Caco-2 (cell line): ENCODE measurements around the gene FAM111A. TPM values are rescaled to one million over a fixed set of nuclear protein-coding genes. Genes with fewer than 3 reads are reported as not detected.

ENCODE experiments used
- BruUV-seq: library from RNA; stranded (reverse); fragments of 400-500 nt; replicated peaks from 2 replicates; lab custom pipeline; 2021; lab: Mats Ljungman, UMichigan
- CTCF ChIA-PET: fragments of 300-600 bp; sonication (Branson Sonifier 250); formaldehyde crosslinking; loops from one replicate; lab custom pipeline; 2022; ENCODE audit warnings: antibody characterized with exemption; lab: Charles Lee
- POLR2A ChIA-PET: fragments of 300-600 bp; sonication (Branson Sonifier 250); formaldehyde crosslinking; loops from one replicate; lab custom pipeline; 2022; ENCODE audit warnings: antibody characterized with exemption; lab: Charles Lee
- DNase-seq, 2 experiments: peaks; one replicate each; pipeline versions ENCODE4 v3.0.0 to v3.0.0-alpha.2; 2020 to 2022
- H3K27me3 ChIP-seq: replicated peaks from 2 replicates; pipeline ENCODE4 v1.6.0; 2011; ENCODE audit warnings: low read length; ENCODE audit not compliant: control insufficient read depth, insufficient read depth
- H3K36me3 ChIP-seq: 2 replicates; pipeline ENCODE4 v1.5.1; 2011; ENCODE audit warnings: low read length; ENCODE audit not compliant: control insufficient read depth, insufficient read depth
- H3K4me1 ChIP-seq: fragments of 250-450 bp; sonication (Bioruptor Pico); 2 replicates; pipeline ENCODE4 v1.5.1; 2020; ENCODE audit warnings: mild to moderate bottlenecking
- H3K4me3 ChIP-seq: 2 replicates; pipeline ENCODE4 v1.5.1; 2011; ENCODE audit warnings: low read depth, mild to moderate bottlenecking, control low read depth, low read length
- H3K9me3 ChIP-seq: fragments of 250-450 bp; sonication (Bioruptor Pico); 2 replicates; pipeline ENCODE4 v1.5.1; 2020; ENCODE audit warnings: mild to moderate bottlenecking, moderate library complexity
- H3K27ac Mint-ChIP-seq: one replicate; pipeline ENCODE4 v1.8.0; 2022; ENCODE audit warnings: mixed read lengths; ENCODE audit not compliant: unreplicated experiment
- H3K27me3 Mint-ChIP-seq: one replicate; pipeline ENCODE4 v1.8.0; 2022; ENCODE audit warnings: mixed read lengths; ENCODE audit not compliant: insufficient read depth, unreplicated experiment
- H3K36me3 Mint-ChIP-seq: one replicate; pipeline ENCODE4 v1.8.0; 2022; ENCODE audit warnings: mild to moderate bottlenecking, mixed read lengths; ENCODE audit not compliant: insufficient read depth, unreplicated experiment
- H3K4me1 Mint-ChIP-seq: one replicate; pipeline ENCODE4 v1.8.0; 2022; ENCODE audit warnings: low read depth, mixed read lengths; ENCODE audit not compliant: unreplicated experiment
- H3K4me3 Mint-ChIP-seq: one replicate; pipeline ENCODE4 v1.8.0; 2022; ENCODE audit warnings: mild to moderate bottlenecking, moderate library complexity, mixed read lengths; ENCODE audit not compliant: unreplicated experiment
- H3K9me3 Mint-ChIP-seq: one replicate; pipeline ENCODE4 v1.8.0; 2022; ENCODE audit warnings: mixed read lengths; ENCODE audit not compliant: unreplicated experiment
- CTCF ChIP-seq, 2 experiments: fragments of 200-600 bp in 1 of 2; IDR thresholded peaks; 1 replicate in 1 of 2; 2 replicates in 1 of 2; pipeline versions ENCODE4 v1.5.1 to v1.8.0; 2011 to 2022; ENCODE audit warnings: antibody characterized with exemption in 1 of 2, control low read depth in 1 of 2, inconsistent platforms in 1 of 2, low read depth in 1 of 2, low read length in 1 of 2, mild to moderate bottlenecking in 1 of 2, moderate library complexity in 1 of 2; ENCODE audit not compliant: insufficient read depth in 1 of 2, severe bottlenecking in 1 of 2, unreplicated experiment in 1 of 2
- intact Hi-C: fragments of 100-400 bp; cut with micrococcal nuclease; formaldehyde crosslinking; loops from one replicate; pipeline ENCODE4 v1.10.0; 2022; ENCODE audit not compliant: unreplicated experiment
- total RNA-seq: library from RNA; stranded (reverse); gene quantifications from 2 replicates; pipeline ENCODE4 v1.2.3, GENCODE V29; 2022

The FAM111A gene
- total RNA-seq, 1 experiment from 2014 or later = 78.8 TPM

- intact Hi-C loops = no loop called here
- H3K4me1 ChIP-seq = 0 out of 2 replicates have a peak, but pooled peaks cover 7% of the 10 kb centered on the region
- H3K4me1 Mint-ChIP-seq = peaks cover 23% of the 10 kb centered on the region
- no peak overlapping the region for H3K4me3 Mint-ChIP-seq
- POLR2A ChIA-PET = no interaction called here
- DNase-seq = no peak
- H3K4me3 ChIP-seq = no peak overlapping the region
- no peaks in the 10 kb centered on the region for H3K27me3 Mint-ChIP-seq
- no TSS peak for BruUV-seq
- H3K9me3 Mint-ChIP-seq = peaks cover 10% of the 10 kb centered on the region
- H3K36me3 Mint-ChIP-seq = peaks cover 99% of the 10 kb centered on the region
- TF ChIP-seq CTCF (IDR thresholded peaks at IDR 0.05; ENCODE audit: insufficient read depth in 1 of 2, low read depth in 1 of 2, low read length in 1 of 2, severe bottlenecking in 1 of 2, unreplicated experiment in 1 of 2) = no peak
- H3K27ac Mint-ChIP-seq = no peak overlapping the region
- H3K27me3 ChIP-seq = no peaks in the 10 kb centered on the region
- peaks cover 11% of the 10 kb centered on the region for H3K36me3 ChIP-seq
- CTCF ChIA-PET = no interaction called here
- no peaks in the 10 kb centered on the region for H3K9me3 ChIP-seq
Observed at GRCh38 chr11:59195586-59195985, 52.9 kb downstream of the FAM111A start.

- intact Hi-C loops = no loop called here
- Mint-ChIP-seq H3K9me3 (peaks cover 10% of the 10 kb centered on the region), H3K27ac (no peak overlapping the region), H3K36me3 (peaks cover 99% of the 10 kb centered on the region), H3K4me3 (no peak overlapping the region), H3K4me1 (peaks cover 23% of the 10 kb centered on the region), H3K27me3 (no peaks in the 10 kb centered on the region)
- ChIA-PET CTCF (no interaction called here), POLR2A (no interaction called here)
- Histone ChIP-seq H3K36me3 (peaks cover 15% of the 10 kb centered on the region), H3K4me1 (peaks cover 6% of the 10 kb centered on the region), H3K9me3 (no peaks in the 10 kb centered on the region), H3K27me3 (no peaks in the 10 kb centered on the region), H3K4me3 (no peak overlapping the region)
- BruUV-seq = no TSS peak
- no peak for TF ChIP-seq CTCF (IDR thresholded peaks at IDR 0.05; ENCODE audit: insufficient read depth in 1 of 2, low read depth in 1 of 2, low read length in 1 of 2, severe bottlenecking in 1 of 2, unreplicated experiment in 1 of 2)
- DNase-seq = no peak
Observed at GRCh38 chr11:59196777-59197176, 54.1 kb downstream of the FAM111A start.

- Mint-ChIP-seq H3K27me3 (no peaks in the 10 kb centered on the region), H3K4me3 (no peak overlapping the region), H3K9me3 (peaks cover 10% of the 10 kb centered on the region), H3K27ac (peak overlapping the region; percentile 36), H3K36me3 (peaks cover 97% of the 10 kb centered on the region), H3K4me1 (peaks cover 27% of the 10 kb centered on the region)
- DNase-seq = no peak
- H3K27me3 ChIP-seq = no peaks in the 10 kb centered on the region
- ChIA-PET CTCF (interaction anchor here (1.2 to 2.3 kb wide), 4 partner anchors 8 to 140 kb away, joined by 3 to 13 read pairs (median 7); partner anchors contain the start of gene DTX4), POLR2A (no interaction called here)
- no peak overlapping the region for H3K4me3 ChIP-seq
- H3K36me3 ChIP-seq = peaks cover 17% of the 10 kb centered on the region
- intact Hi-C loops = no loop called here
- peaks cover 6% of the 10 kb centered on the region for H3K4me1 ChIP-seq
- BruUV-seq = no TSS peak
- no peak for TF ChIP-seq CTCF (IDR thresholded peaks at IDR 0.05; ENCODE audit: insufficient read depth in 1 of 2, low read depth in 1 of 2, low read length in 1 of 2, severe bottlenecking in 1 of 2, unreplicated experiment in 1 of 2)
- no peaks in the 10 kb centered on the region for H3K9me3 ChIP-seq
Observed at GRCh38 chr11:59197991-59198390, 55.3 kb downstream of the FAM111A start.
